DMS153 treated with DMSO at 0.1 percent for 48 hours (cell line): Measurements from ENCODE around the gene NHERF2.

ENCODE experiments used
- DNase-seq: peaks from one replicate; lab custom pipeline; 2025; ENCODE audit not compliant: unreplicated experiment; lab: John Stamatoyannopoulos, UW

The NHERF2 gene

GRCh38 chr16:2079311-2079800 is 52.7 kb downstream of the NHERF2 start:
- DNase-seq, result no peak

GRCh38 chr16:2079991-2080390 is 53.3 kb downstream of the NHERF2 start:
- DNase-seq, result no peak

GRCh38 chr16:2081201-2082084 is 54.7 kb downstream of the NHERF2 start:
- DNase-seq, result no peak

GRCh38 chr16:2082171-2082982 is 55.7 kb downstream of the NHERF2 start:
- peak; percentile 80 for DNase-seq

- DNase-seq, result no peak
Measured at GRCh38 chr16:2082983-2083364, 56.3 kb downstream of the NHERF2 start.

GRCh38 chr16:2083409-2083808 is 56.7 kb downstream of the NHERF2 start:
- no peak for DNase-seq

- DNase-seq, result no peak
Measured at GRCh38 chr16:2083876-2084780, 57.4 kb downstream of the NHERF2 start.

- DNase-seq, result no peak
Measured at GRCh38 chr16:2084895-2085625, 58.4 kb downstream of the NHERF2 start.

- no peak for DNase-seq
Measured at GRCh38 chr16:2085669-2086068, 59.0 kb downstream of the NHERF2 start.

GRCh38 chr16:2086106-2086742 is 59.5 kb downstream of the NHERF2 start:
- DNase-seq, result no peak

- no peak for DNase-seq
Measured at GRCh38 chr16:2086812-2087747, 60.4 kb downstream of the NHERF2 start.

- no peak for DNase-seq
Measured at GRCh38 chr16:2087748-2088631, 61.3 kb downstream of the NHERF2 start.
